ENCODE data around the gene ZNF608. TPM values are rescaled to one million over a fixed set of nuclear protein-coding genes. Genes with fewer than 3 reads are reported as not detected.

Gene ZNF608
- total and polyA plus RNA-seq, 2 donors (not counting 3 experiments of a cell fraction or from before 2014, with no cell fraction given): 16.2 to 33.6 TPM

DNA sequence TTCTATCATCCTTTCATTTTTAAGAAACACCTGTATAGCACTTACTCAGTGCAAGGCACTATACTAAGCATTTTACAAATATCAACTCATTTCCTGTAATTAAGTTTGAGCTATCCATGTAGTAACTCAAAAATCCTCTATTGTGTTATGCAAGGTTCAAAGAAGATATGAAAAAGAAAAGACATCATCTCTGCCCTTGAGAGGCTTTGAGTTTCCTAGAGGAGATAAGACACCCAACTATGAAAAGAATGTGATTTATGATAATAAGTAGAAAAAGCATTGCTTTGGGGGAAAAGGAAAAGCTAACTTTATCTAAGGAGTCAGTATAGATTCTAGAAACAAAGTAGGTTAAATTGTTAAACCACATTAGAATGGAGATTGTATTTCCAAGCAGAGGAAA, 14.2 kb upstream of the ZNF608 start:
- CTCF ChIA-PET: no interaction called here
- dilution Hi-C loops (cut with MboI; ENCODE audit: extremely low pct_ligation_motif_present, low sequenced_read_pairs): no loop called here

More for the DNA sequence above, 14.2 kb upstream of the ZNF608 start:
- no peaks in the 10 kb centered on the region for H3K36me3 ChIP-seq (ENCODE audit: control insufficient read depth in 2 of 2, extremely low read depth in 1 of 2, insufficient read depth in 2 of 2, low read length in 2 of 2)
- DNase-seq (ENCODE audit: low read depth, low spot score) (no peak), FAIRE-seq (no peak)
- no peaks in the 10 kb centered on the region for H3K9me3 ChIP-seq (replicated peaks; ENCODE audit: control insufficient read depth, insufficient read depth, low read length)
- H3K9me1 ChIP-seq (replicated peaks; ENCODE audit: control insufficient read depth, extremely low read depth, insufficient read depth, low read length): no peaks in the 10 kb centered on the region
- TF ChIP-seq, protein P1, sequence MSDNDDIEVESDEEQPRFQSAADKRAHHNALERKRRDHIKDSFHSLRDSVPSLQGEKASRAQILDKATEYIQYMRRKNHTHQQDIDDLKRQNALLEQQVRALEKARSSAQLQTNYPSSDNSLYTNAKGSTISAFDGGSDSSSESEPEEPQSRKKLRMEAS (IDR thresholded peaks at IDR 0.05; ENCODE audit: insufficient read depth, insufficient read length): no peak
- no peak for TF ChIP-seq GATA2 (IDR thresholded peaks at IDR 0.05; ENCODE audit: insufficient read depth, insufficient read length, low read depth, low read length)
- TF ChIP-seq MYC (IDR thresholded peaks at IDR 0.05; ENCODE audit: low read depth, low read length): no peak
- TF ChIP-seq POLR2A (IDR thresholded peaks at IDR 0.05; ENCODE audit: low read depth, low read length): no peak
- TF ChIP-seq, protein P2, sequence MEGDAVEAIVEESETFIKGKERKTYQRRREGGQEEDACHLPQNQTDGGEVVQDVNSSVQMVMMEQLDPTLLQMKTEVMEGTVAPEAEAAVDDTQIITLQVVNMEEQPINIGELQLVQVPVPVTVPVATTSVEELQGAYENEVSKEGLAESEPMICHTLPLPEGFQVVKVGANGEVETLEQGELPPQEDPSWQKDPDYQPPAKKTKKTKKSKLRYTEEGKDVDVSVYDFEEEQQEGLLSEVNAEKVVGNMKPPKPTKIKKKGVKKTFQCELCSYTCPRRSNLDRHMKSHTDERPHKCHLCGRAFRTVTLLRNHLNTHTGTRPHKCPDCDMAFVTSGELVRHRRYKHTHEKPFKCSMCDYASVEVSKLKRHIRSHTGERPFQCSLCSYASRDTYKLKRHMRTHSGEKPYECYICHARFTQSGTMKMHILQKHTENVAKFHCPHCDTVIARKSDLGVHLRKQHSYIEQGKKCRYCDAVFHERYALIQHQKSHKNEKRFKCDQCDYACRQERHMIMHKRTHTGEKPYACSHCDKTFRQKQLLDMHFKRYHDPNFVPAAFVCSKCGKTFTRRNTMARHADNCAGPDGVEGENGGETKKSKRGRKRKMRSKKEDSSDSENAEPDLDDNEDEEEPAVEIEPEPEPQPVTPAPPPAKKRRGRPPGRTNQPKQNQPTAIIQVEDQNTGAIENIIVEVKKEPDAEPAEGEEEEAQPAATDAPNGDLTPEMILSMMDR (IDR thresholded peaks at IDR 0.05; ENCODE audit: extremely low read depth in 1 of 2, insufficient read depth in 1 of 2, low read depth in 1 of 2, low read length in 2 of 2): no peak
- no peak for TF ChIP-seq JUN (IDR thresholded peaks at IDR 0.05; ENCODE audit: borderline replicate concordance, insufficient read depth, insufficient read length, low read depth)
- TF ChIP-seq FOS (IDR thresholded peaks at IDR 0.05; ENCODE audit: borderline replicate concordance, insufficient read depth, low read length): no peak
- TF ChIP-seq POLR2AphosphoS5 (IDR thresholded peaks at IDR 0.05; ENCODE audit: insufficient read depth, low read depth, low read length): no peak
- TF ChIP-seq EZH2 (IDR thresholded peaks at IDR 0.05; ENCODE audit: borderline replicate concordance, low read depth, low read length, severe bottlenecking): no peak
- no TSS peak for BruUV-seq (replicated peaks)
- no peak overlapping the region for H3K4me2 ChIP-seq (ENCODE audit: insufficient read depth, low read length)
- H4K20me1 ChIP-seq (replicated peaks; ENCODE audit: control insufficient read depth, extremely low read depth, insufficient read depth, low read length): no peaks in the 10 kb centered on the region
- H3K4me1 ChIP-seq (ENCODE audit: control insufficient read depth, extremely low read depth, insufficient read depth, low read length): no peaks in the 10 kb centered on the region
- H3K9ac ChIP-seq (replicated peaks; ENCODE audit: extremely low read depth, insufficient read depth, low read length): no peak overlapping the region
- H3K27ac ChIP-seq (ENCODE audit: insufficient read depth, low read depth, low read length): no peak overlapping the region
- no peak overlapping the region for H3K4me3 ChIP-seq (replicated peaks in 1 of 3; ENCODE audit: insufficient read depth in 1 of 3, low read depth in 1 of 3, low read length in 3 of 3)
- H3K79me2 ChIP-seq (ENCODE audit: control insufficient read depth, insufficient read depth, low read length): no peaks in the 10 kb centered on the region
- intact Hi-C loops (cut with micrococcal nuclease): no loop called here
- POLR2A ChIA-PET: no interaction called here
- no peaks in the 10 kb centered on the region for H3K27me3 ChIP-seq (ENCODE audit: control insufficient read depth in 2 of 2, insufficient read depth in 2 of 2, low read length in 2 of 2)
- H2AFZ ChIP-seq (ENCODE audit: low read depth, low read length): no peak overlapping the region
